HAP-1 (cell line): Measurements from ENCODE around the gene NUP43.
"Not testable (repeated sequence)": the region's sequence is repeated elsewhere in the genome, so short reads cannot be mapped to it uniquely, and the experiment has no call there.

ENCODE experiments used
- DNase-seq, 2 experiments: peaks; one replicate each; pipeline ENCODE4 v3.0.0-alpha.2; 2016 to 2020; ENCODE audit warnings: low spot score in 2 of 2
- H3K27me3 ChIP-seq: fragments of 250-450 bp; sonication (Bioruptor Pico); 2 replicates; pipeline ENCODE4 v1.5.1; 2020; ENCODE audit warnings: low read depth, mild to moderate bottlenecking, moderate library complexity
- H3K36me3 ChIP-seq: fragments of 250-450 bp; sonication (Bioruptor Pico); replicated peaks from 2 replicates; pipeline ENCODE4 v1.5.1; 2020; ENCODE audit warnings: mild to moderate bottlenecking
- H3K4me1 ChIP-seq: fragments of 250-450 bp; sonication (Bioruptor Pico); 2 replicates; pipeline ENCODE4 v1.5.1; 2020; ENCODE audit warnings: mild to moderate bottlenecking
- H3K4me3 ChIP-seq: fragments of 250-450 bp; sonication (Bioruptor Pico); 2 replicates; pipeline ENCODE4 v1.5.1; 2020; ENCODE audit warnings: mild to moderate bottlenecking, moderate library complexity
- H3K9me3 ChIP-seq: fragments of 250-450 bp; sonication (Bioruptor Pico); 2 replicates; pipeline ENCODE4 v1.5.1; 2020; ENCODE audit warnings: mild to moderate bottlenecking, moderate library complexity
- in situ Hi-C: fragments of 300-500 bp; cut with MboI; formaldehyde crosslinking; loops from 3 replicates; pipeline ENCODE4 v1.14.3; 2020; ENCODE audit warnings: low sequenced_read_pairs, inconsistent platforms, mixed read lengths

NUP43 gene

DNA sequence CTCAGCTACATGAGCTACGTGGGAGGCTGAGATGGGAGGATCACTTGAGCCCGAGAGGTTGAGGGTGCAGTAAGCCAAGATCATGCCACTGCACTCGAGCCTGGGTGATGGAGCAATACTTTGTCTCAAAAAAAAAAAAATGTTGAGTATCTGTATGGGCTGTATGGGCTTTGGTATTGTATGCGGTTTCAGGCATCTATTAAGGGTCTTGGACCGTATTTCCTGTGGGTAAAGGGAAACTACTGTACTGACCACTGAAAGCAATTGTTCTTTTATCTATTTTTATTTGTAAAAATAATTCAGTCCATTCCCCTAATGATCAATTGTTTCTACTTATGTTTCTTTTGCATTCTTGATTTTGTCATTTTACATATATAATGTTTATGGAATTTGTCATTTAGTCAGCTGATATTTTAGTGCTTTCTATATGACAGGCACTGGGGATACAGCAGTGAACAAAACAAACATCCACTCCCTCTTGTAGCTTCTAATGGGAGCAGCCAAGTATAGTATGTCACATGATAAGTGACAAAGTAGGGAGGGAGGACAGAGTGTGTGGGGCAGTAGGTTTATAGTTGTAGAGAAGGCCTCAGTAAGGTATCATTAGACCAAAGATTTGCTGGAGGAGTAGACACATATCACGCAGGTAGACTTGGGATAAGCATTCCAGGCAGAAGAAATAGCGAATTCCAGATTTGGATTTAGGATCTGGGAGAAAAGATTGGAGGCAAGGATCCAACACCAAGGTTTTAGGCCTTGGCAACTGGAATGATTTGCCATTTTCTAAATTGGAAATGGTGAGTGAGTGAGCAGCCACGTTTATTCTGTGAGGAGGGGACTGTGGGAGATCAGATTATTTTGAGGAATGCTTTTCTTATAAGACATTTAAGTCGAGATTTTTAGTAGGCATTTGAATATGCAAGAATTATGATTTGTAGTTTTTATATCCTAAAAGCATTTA is 9.3 kb upstream of the NUP43 start:
- H3K4me3 ChIP-seq: no peak overlapping the region
- peaks cover 9% of the 10 kb centered on the region for H3K36me3 ChIP-seq
- peaks cover 3% of the 10 kb centered on the region; the same call in 1 of the 2 replicates for H3K4me1 ChIP-seq
- no peaks in the 10 kb centered on the region for H3K27me3 ChIP-seq
- DNase-seq: no peak
- in situ Hi-C loops: no loop called here
- no peaks in the 10 kb centered on the region for H3K9me3 ChIP-seq

- no peak overlapping the region for H3K4me3 ChIP-seq
- in situ Hi-C loops: no loop called here
- no peaks in the 10 kb centered on the region for H3K9me3 ChIP-seq
- H3K4me1 ChIP-seq: peaks cover 3% of the 10 kb centered on the region; the same call in 1 of the 2 replicates
- DNase-seq: no peak
- peaks cover 3% of the 10 kb centered on the region for H3K36me3 ChIP-seq
- no peaks in the 10 kb centered on the region for H3K27me3 ChIP-seq
Measured at GRCh38 chr6:149754548-149754947, 8.2 kb upstream of the NUP43 start.

DNA sequence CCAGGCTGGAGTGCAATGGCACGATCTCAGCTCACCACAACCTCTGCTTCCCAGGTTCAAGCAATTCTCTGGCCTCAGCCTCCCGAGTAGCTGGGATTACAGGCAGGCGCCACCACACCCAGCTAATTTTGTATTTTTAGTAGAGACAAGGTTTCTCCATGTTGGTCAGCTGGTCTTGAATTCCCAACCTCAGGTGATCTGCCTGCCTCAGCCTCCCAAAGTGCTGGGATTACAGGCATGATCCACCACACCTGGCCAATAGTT is 7.0 kb upstream of the NUP43 start:
- in situ Hi-C loops, H3K9me3 ChIP-seq, H3K4me1 ChIP-seq, H3K36me3 ChIP-seq, H3K27me3 ChIP-seq, H3K4me3 ChIP-seq, DNase-seq: not testable (repeated sequence)

DNA sequence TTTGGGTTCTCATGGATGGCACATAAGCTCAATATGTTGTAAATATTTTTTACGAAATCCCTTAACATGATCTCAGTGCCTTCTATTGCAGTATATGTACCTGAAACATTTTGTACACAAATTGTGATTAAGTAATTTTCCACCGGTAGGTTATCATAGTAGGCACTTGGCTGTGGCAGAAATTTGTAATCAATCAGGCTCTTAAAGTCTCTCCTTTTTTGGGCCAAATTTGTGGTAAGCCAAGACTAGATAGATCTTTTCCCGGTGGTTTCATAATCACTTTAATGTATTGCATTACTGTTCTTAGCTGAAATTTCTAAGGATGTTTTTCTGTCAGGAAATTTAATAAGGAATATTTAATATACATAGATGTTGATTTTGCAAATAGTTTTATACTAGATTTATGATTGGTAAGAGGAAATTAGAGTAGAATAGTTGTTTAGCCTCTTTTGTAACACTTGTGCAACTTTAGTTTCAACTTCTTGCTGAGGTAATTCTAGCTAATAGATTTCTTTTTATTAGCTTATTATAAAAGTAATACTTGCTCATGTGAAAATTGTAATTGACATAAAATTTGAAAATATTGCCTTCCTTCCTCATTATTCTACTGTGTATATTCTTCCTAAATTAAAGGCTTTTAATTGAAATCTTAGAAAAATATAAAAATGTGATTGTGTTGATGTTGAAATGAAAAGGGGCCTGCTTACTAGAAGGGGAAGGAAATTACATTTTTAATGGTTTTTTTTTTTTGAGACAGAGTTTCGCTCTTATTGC is 6.5 kb upstream of the NUP43 start:
- DNase-seq: no peak
- H3K9me3 ChIP-seq: no peaks in the 10 kb centered on the region
- in situ Hi-C loops: no loop called here
- no peak overlapping the region for H3K4me3 ChIP-seq
- H3K36me3 ChIP-seq: peaks cover 3% of the 10 kb centered on the region
- H3K27me3 ChIP-seq: no peaks in the 10 kb centered on the region
- H3K4me1 ChIP-seq: peaks cover 6% of the 10 kb centered on the region

DNA sequence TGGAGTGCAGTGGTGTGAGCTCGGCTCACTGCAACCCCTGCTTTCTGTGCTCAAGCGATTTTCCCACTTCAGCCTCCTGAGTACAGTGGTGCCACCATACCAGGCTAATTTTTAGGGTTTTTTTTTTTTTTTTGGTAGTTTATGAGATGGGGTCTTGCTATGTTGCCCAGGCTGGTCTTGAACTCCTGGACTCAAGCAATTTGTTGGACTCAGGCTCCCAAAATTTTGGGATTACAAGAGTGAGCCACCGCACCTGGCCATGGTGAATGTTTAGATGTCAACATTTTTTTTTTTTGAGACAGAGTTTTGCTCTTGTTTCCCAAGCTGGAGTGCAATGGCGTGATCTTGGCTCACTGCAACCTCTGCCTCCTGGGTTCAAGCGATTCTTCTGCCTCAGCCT is 5.6 kb upstream of the NUP43 start:
- H3K4me3 ChIP-seq, in situ Hi-C loops, H3K36me3 ChIP-seq, H3K4me1 ChIP-seq, H3K27me3 ChIP-seq, H3K9me3 ChIP-seq, DNase-seq: not testable (repeated sequence)

- H3K27me3 ChIP-seq: no peaks in the 10 kb centered on the region
- no peak for DNase-seq
- H3K36me3 ChIP-seq: peaks cover 3% of the 10 kb centered on the region
- peaks cover 12% of the 10 kb centered on the region for H3K4me1 ChIP-seq
- peak overlapping the region; percentile 95 for H3K4me3 ChIP-seq
- in situ Hi-C loops: no loop called here
- H3K9me3 ChIP-seq: no peaks in the 10 kb centered on the region
Measured at GRCh38 chr6:149751239-149751638, 4.9 kb upstream of the NUP43 start.

- no peaks in the 10 kb centered on the region for H3K9me3 ChIP-seq
- in situ Hi-C loops: no loop called here
- peaks cover 7% of the 10 kb centered on the region for H3K36me3 ChIP-seq
- no peaks in the 10 kb centered on the region for H3K27me3 ChIP-seq
- peak; percentile 86 to 90 for DNase-seq
- peak overlapping the region; percentile 95 for H3K4me3 ChIP-seq
- H3K4me1 ChIP-seq: peaks cover 17% of the 10 kb centered on the region
Measured at GRCh38 chr6:149750136-149750609, 3.8 kb upstream of the NUP43 start.

GRCh38 chr6:149749594-149750135 is 3.3 kb upstream of the NUP43 start, which contains the start of gene PCMT1:
Gene PCMT1 (plus strand): TSS chr6:149749741. CDS start chr6:149749902, 161 bp downstream.
- Histone ChIP-seq H3K4me3 (peak within 1 kb of the TSS; percentile 95), H3K4me1 (peaks cover 17% of the 10 kb centered on the region), H3K27me3 (no peaks in the 10 kb centered on the region), H3K9me3 (no peaks in the 10 kb centered on the region), H3K36me3 (peaks cover 5% of the 10 kb centered on the region)
- in situ Hi-C loops: no loop called here
- peak; percentile 86 to 89 for DNase-seq

- DNase-seq, H3K27me3 ChIP-seq, H3K9me3 ChIP-seq, in situ Hi-C loops, H3K36me3 ChIP-seq: not testable (repeated sequence)
- Histone ChIP-seq H3K4me1 (peaks cover 17% of the 10 kb centered on the region), H3K4me3 (peak overlapping the region; percentile 95)
Measured at GRCh38 chr6:149749082-149749593, 2.8 kb upstream of the NUP43 start.

GRCh38 chr6:149745252-149745651 is 1.1 kb downstream of the NUP43 start:
- Histone ChIP-seq H3K4me1 (peaks cover 14% of the 10 kb centered on the region), H3K36me3 (peaks cover 37% of the 10 kb centered on the region), H3K4me3 (peak overlapping the region; percentile 78)
- in situ Hi-C loops, H3K9me3 ChIP-seq, DNase-seq, H3K27me3 ChIP-seq: not testable (repeated sequence)

DNA sequence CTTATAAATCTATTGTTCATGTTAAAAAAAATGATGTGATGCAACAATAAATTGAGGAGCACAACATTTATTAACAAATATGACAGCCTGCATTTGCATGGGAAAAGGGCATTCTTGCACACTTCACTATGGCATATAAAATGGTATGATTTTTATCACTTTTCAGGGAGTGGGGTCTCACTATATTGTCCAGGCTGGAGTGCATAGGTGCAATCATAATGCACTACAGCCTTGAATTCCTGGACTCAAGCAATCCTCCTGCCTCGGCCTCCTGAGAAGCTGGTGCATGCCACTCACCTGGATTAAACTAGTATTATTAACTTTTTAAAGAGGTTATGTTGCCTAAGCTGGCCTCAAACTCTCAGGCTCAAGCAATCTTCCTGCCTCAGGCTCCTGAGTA is 11.4 kb downstream of the NUP43 start:
- Histone ChIP-seq H3K4me3 (no peak overlapping the region), H3K36me3 (peaks cover 68% of the 10 kb centered on the region), H3K9me3 (no peaks in the 10 kb centered on the region), H3K27me3 (no peaks in the 10 kb centered on the region), H3K4me1 (no peaks in the 10 kb centered on the region)
- no peak for DNase-seq
- in situ Hi-C loops: no loop called here

GRCh38 chr6:149733089-149733720 is 13.1 kb downstream of the NUP43 start:
- H3K4me1 ChIP-seq: no peaks in the 10 kb centered on the region
- in situ Hi-C loops: no loop called here
- DNase-seq: no peak
- peaks cover 70% of the 10 kb centered on the region for H3K36me3 ChIP-seq
- no peak overlapping the region for H3K4me3 ChIP-seq
- no peaks in the 10 kb centered on the region for H3K9me3 ChIP-seq
- no peaks in the 10 kb centered on the region for H3K27me3 ChIP-seq

DNA sequence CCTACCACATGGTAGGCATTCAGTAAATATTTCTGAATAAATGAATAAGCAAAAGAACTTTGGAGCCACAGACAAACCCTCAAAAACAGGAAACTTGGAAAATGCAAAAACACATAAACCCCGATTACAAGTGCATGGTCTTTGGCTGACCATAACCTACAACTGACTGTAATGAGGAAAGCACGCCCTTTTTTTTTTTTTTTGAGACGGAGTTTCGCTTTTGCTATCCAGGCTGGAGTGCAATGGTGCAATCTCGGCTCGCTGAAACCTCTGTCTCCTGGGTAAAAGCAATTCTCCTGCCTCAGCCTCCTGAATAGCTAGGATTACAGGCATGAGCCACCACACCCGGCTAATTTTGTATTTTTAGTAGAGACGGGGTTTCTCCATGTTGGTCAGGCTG is 16.5 kb downstream of the NUP43 start:
- in situ Hi-C loops: no loop called here
- no peak for DNase-seq
- Histone ChIP-seq H3K27me3 (no peaks in the 10 kb centered on the region), H3K4me1 (no peaks in the 10 kb centered on the region), H3K4me3 (no peak overlapping the region), H3K9me3 (no peaks in the 10 kb centered on the region), H3K36me3 (peaks cover 67% of the 10 kb centered on the region)
